DND-41 (cell line): ENCODE measurements around the gene DEFB126.

Experiments used
- EZH2 ChIP-seq: IDR thresholded peaks from 3 replicates; pipeline ENCODE4 v1.6.1; 2012; ENCODE audit warnings: borderline replicate concordance, low read depth, mild to moderate bottlenecking, moderate library complexity, low read length, inconsistent platforms; ENCODE audit not compliant: severe bottlenecking
- TF ChIP-seq, protein P1 (sequence below): IDR thresholded peaks from 2 replicates; pipeline ENCODE4 v1.5.1; 2012; ENCODE audit warnings: borderline replicate concordance, low read length, moderate library complexity, mild to moderate bottlenecking; ENCODE audit not compliant: poor library complexity, severe bottlenecking; ENCODE audit errors: extremely low read depth

DNA sequence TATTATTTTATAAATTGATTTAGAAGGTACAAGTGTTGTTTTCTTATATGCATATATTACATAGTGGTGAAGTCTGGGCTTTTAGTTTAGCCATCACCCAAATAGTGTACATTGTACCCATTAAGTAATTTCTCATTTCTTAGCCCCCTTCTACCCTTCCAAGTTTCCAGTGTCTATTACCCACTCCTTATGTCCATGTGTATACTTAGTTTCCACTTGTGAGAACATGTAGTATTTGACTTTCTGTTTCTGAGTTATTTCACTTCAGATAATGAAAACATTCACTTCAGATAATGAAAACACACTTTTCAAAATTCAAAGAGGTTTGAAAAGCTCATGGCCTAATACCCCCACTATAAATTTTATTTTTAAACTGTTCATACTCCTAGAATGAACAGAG lies 40.4 kb upstream of the DEFB126 start:
- TF ChIP-seq, protein P1, sequence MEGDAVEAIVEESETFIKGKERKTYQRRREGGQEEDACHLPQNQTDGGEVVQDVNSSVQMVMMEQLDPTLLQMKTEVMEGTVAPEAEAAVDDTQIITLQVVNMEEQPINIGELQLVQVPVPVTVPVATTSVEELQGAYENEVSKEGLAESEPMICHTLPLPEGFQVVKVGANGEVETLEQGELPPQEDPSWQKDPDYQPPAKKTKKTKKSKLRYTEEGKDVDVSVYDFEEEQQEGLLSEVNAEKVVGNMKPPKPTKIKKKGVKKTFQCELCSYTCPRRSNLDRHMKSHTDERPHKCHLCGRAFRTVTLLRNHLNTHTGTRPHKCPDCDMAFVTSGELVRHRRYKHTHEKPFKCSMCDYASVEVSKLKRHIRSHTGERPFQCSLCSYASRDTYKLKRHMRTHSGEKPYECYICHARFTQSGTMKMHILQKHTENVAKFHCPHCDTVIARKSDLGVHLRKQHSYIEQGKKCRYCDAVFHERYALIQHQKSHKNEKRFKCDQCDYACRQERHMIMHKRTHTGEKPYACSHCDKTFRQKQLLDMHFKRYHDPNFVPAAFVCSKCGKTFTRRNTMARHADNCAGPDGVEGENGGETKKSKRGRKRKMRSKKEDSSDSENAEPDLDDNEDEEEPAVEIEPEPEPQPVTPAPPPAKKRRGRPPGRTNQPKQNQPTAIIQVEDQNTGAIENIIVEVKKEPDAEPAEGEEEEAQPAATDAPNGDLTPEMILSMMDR: no peak
- no peak for TF ChIP-seq EZH2
